HL-60 (cell line): ENCODE data around the gene PHETA1.
"Not testable (repeated sequence)": the region's sequence is repeated elsewhere in the genome, so short reads cannot be mapped to it uniquely, and the experiment has no call there.

Source experiments
- DNase-seq, 2 experiments: peaks; one replicate each; pipeline ENCODE4 v3.0.0-alpha.2; 2010 to 2020; ENCODE audit warnings: low read depth in 1 of 2, low spot score in 1 of 2
- H3K27ac ChIP-seq: fragments of 250-450 bp; sonication (Bioruptor Pico); replicated peaks from 2 replicates; pipeline ENCODE4 v1.5.1; 2020; ENCODE audit warnings: mild to moderate bottlenecking, moderate library complexity
- H3K27me3 ChIP-seq: fragments of 250-450 bp; sonication (Bioruptor Pico); 2 replicates; pipeline ENCODE4 v1.5.1; 2021; ENCODE audit warnings: mild to moderate bottlenecking, moderate library complexity; ENCODE audit not compliant: insufficient read depth, poor library complexity, severe bottlenecking
- H3K4me3 ChIP-seq: replicated peaks from 2 replicates; pipeline ENCODE4 v1.5.1; 2011; ENCODE audit warnings: mild to moderate bottlenecking, control low read depth, low read length; ENCODE audit not compliant: insufficient read depth
- CTCF ChIP-seq: IDR thresholded peaks from one replicate; pipeline ENCODE4 v1.5.1; 2011; ENCODE audit warnings: low read length, control low read depth, inconsistent platforms; ENCODE audit not compliant: insufficient read depth
- GABPA ChIP-seq: IDR thresholded peaks from 2 replicates; pipeline ENCODE4 v1.6.1; 2012; ENCODE audit warnings: low read depth
- POLR2AphosphoS5 ChIP-seq: IDR thresholded peaks from 2 replicates; pipeline ENCODE4 v1.6.1; 2012; ENCODE audit warnings: low read depth
- SPI1 ChIP-seq: IDR thresholded peaks from 2 replicates; pipeline ENCODE4 v1.6.1; 2012; ENCODE audit warnings: low read depth, mild to moderate bottlenecking, borderline replicate concordance
- TF ChIP-seq, protein P1 (sequence below): IDR thresholded peaks from 2 replicates; pipeline ENCODE4 v1.6.1; 2012; ENCODE audit warnings: low read depth; ENCODE audit not compliant: insufficient replicate concordance

PHETA1 gene

DNA sequence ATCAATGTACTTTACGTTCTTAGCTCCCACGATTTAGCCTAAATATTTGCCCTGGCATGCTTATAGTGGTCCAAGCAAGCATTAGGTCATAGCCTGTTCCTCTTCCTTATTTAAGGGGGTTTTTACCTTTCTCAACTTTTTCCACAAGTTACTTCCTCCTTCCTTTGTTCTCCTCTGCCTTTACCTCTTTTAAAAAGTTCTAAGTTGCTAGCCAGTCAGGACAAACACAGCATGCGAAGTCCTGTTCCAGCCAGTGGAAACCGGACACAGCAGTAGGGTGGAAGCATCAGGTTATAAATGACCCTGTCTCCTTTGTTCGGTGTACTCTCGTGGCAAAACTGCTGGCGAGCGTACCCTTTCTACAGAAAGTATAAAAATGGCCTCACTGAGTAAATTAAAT is 28.2 kb downstream of the PHETA1 start:
- not testable (repeated sequence) for H3K27me3 ChIP-seq, H3K4me3 ChIP-seq
- H3K27ac ChIP-seq, result 0 out of 2 replicates have a peak overlapping the region, but pooled peaks have one; percentile 21
- peak in 1 of 2 experiments; percentile 32 for DNase-seq
- peak; percentile 77 for TF ChIP-seq SPI1

- H3K4me3 ChIP-seq, result no peak overlapping the region
- H3K27me3 ChIP-seq, result no peaks in the 10 kb centered on the region
- TF ChIP-seq CTCF, result no peak
- no peak for TF ChIP-seq SPI1
- TF ChIP-seq POLR2AphosphoS5, result no peak
- TF ChIP-seq, protein P1, sequence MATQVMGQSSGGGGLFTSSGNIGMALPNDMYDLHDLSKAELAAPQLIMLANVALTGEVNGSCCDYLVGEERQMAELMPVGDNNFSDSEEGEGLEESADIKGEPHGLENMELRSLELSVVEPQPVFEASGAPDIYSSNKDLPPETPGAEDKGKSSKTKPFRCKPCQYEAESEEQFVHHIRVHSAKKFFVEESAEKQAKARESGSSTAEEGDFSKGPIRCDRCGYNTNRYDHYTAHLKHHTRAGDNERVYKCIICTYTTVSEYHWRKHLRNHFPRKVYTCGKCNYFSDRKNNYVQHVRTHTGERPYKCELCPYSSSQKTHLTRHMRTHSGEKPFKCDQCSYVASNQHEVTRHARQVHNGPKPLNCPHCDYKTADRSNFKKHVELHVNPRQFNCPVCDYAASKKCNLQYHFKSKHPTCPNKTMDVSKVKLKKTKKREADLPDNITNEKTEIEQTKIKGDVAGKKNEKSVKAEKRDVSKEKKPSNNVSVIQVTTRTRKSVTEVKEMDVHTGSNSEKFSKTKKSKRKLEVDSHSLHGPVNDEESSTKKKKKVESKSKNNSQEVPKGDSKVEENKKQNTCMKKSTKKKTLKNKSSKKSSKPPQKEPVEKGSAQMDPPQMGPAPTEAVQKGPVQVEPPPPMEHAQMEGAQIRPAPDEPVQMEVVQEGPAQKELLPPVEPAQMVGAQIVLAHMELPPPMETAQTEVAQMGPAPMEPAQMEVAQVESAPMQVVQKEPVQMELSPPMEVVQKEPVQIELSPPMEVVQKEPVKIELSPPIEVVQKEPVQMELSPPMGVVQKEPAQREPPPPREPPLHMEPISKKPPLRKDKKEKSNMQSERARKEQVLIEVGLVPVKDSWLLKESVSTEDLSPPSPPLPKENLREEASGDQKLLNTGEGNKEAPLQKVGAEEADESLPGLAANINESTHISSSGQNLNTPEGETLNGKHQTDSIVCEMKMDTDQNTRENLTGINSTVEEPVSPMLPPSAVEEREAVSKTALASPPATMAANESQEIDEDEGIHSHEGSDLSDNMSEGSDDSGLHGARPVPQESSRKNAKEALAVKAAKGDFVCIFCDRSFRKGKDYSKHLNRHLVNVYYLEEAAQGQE, result no peak
- TF ChIP-seq GABPA, result no peak
- H3K27ac ChIP-seq, result no peak overlapping the region
- no peak for DNase-seq
These were observed 28.7 kb downstream of the PHETA1 start for GRCh38 chr12:111340231-111340630.

GRCh38 chr12:111339321-111339938 is 29.5 kb downstream of the PHETA1 start:
- H3K4me3 ChIP-seq, result no peak overlapping the region
- H3K27ac ChIP-seq, result no peak overlapping the region
- no peaks in the 10 kb centered on the region for H3K27me3 ChIP-seq
- TF ChIP-seq SPI1 (no peak), CTCF (no peak), GABPA (no peak), POLR2AphosphoS5 (no peak)
- TF ChIP-seq, protein P1, result no peak
- no peak for DNase-seq

- H3K27me3 ChIP-seq, result no peaks in the 10 kb centered on the region
- H3K4me3 ChIP-seq, result no peak overlapping the region
- H3K27ac ChIP-seq, result no peak overlapping the region
- no peak for TF ChIP-seq GABPA
- no peak for TF ChIP-seq CTCF
- TF ChIP-seq, protein P1, result no peak
- TF ChIP-seq POLR2AphosphoS5, result no peak
- TF ChIP-seq SPI1, result no peak
- DNase-seq, result no peak
These were observed 30.8 kb downstream of the PHETA1 start for GRCh38 chr12:111338096-111338495.
